K562 (cell line): ENCODE results near the gene SIX3. TPM values are rescaled to one million over a fixed set of nuclear protein-coding genes. Genes with fewer than 3 reads are reported as not detected.

Experiments
- ATAC-seq: fragments of 200-7000 bp; cut with Tn5 transposase; 3 replicates; pipeline ENCODE4 v1.9.1; 2020; ENCODE audit warnings: moderate library complexity
- BruUV-seq: library from RNA; stranded (reverse); fragments of 400-500 nt; replicated peaks from 2 replicates; lab custom pipeline; 2021; lab: Mats Ljungman, UMichigan
- CTCF ChIA-PET: fragments of 300-600 bp; formaldehyde crosslinking; extraction: SDS; loops from one replicate; lab custom pipeline; 2021; ENCODE audit warnings: low intra/inter-chr PET ratio; lab: Yijun Ruan, JAX
- POLR2A ChIA-PET: fragments of 300-600, 350-650 bp; sonication (Branson Sonifier 250); formaldehyde crosslinking; extraction: SDS; loops from one replicate; lab custom pipeline; 2021; ENCODE audit warnings: antibody characterized with exemption, inconsistent platforms; lab: Yijun Ruan, JAX
- DNase-seq, 4 experiments: peaks; one replicate each; pipeline versions ENCODE4 v3.0.0 to v3.0.0-alpha.2; 2011 to 2018; ENCODE audit warnings: low spot score in 3 of 4, mixed read lengths in 3 of 4; ENCODE audit errors: extremely low read depth in 1 of 4
- FAIRE-seq: peaks from 2 replicates; lab custom pipeline; 2011; peaks lifted over from hg19 to GRCh38; lab: Jason Lieb, UNC
- H2AFZ ChIP-seq: 2 replicates; pipeline ENCODE4 v1.6.0; 2011; ENCODE audit warnings: low read depth, low read length, control low read depth, inconsistent platforms
- H3K27ac ChIP-seq: fragments of 200-600 bp; 3 replicates; pipeline ENCODE4 v1.8.0; 2011; ENCODE audit warnings: low read depth, mild to moderate bottlenecking, control low read depth, inconsistent platforms, low read length, moderate library complexity, mixed read lengths; ENCODE audit errors: extremely low read depth
- H3K27me3 ChIP-seq, 2 experiments: fragments of 300-600 bp in 1 of 2; 2 replicates in 1 of 2; 3 replicates in 1 of 2; pipeline versions ENCODE4 v1.6.0 to v1.8.0; 2011; ENCODE audit warnings: inconsistent platforms in 2 of 2, low read length in 2 of 2, mild to moderate bottlenecking in 1 of 2, mixed read lengths in 1 of 2, moderate library complexity in 1 of 2; ENCODE audit not compliant: control insufficient read depth in 2 of 2, insufficient read depth in 2 of 2
- H3K36me3 ChIP-seq: fragments of 300-600 bp; 3 replicates; pipeline ENCODE4 v1.8.0; 2011; ENCODE audit warnings: mild to moderate bottlenecking, low read length, inconsistent platforms; ENCODE audit not compliant: control insufficient read depth, insufficient read depth
- H3K4me1 ChIP-seq, 2 experiments: fragments of 200-600 bp in 1 of 2; replicated peaks in 1 of 2; 2 replicates in 1 of 2; 3 replicates in 1 of 2; pipeline versions ENCODE4 v1.5.1 to v1.8.0; 2011; ENCODE audit warnings: inconsistent platforms in 2 of 2, low read length in 2 of 2, mild to moderate bottlenecking in 1 of 2, mixed read lengths in 1 of 2, moderate library complexity in 1 of 2; ENCODE audit not compliant: control insufficient read depth in 2 of 2, insufficient read depth in 2 of 2
- H3K4me2 ChIP-seq: 2 replicates; pipeline ENCODE4 v1.6.1; 2011; ENCODE audit warnings: low read length, control low read depth, inconsistent platforms, mixed read lengths; ENCODE audit not compliant: insufficient read depth
- H3K4me3 ChIP-seq: fragments of 200-600 bp; sonication (generic), shearing (Covaris generic); 2 replicates; pipeline ENCODE4 v1.5.1; 2016; ENCODE audit warnings: control low read depth, inconsistent platforms
- H3K79me2 ChIP-seq: fragments of 200-600 bp; 3 replicates; pipeline ENCODE4 v1.8.0; 2011; ENCODE audit warnings: low read length, inconsistent platforms; ENCODE audit not compliant: control insufficient read depth, insufficient read depth
- H3K9ac ChIP-seq, 2 experiments: 2 replicates each; pipeline versions ENCODE4 v1.6.0 to v1.6.1; 2011; ENCODE audit warnings: low read depth in 2 of 2, low read length in 2 of 2, control low read depth in 1 of 2, inconsistent platforms in 1 of 2, mild to moderate bottlenecking in 1 of 2, mixed read lengths in 1 of 2; ENCODE audit not compliant: insufficient read depth in 1 of 2
- H3K9me1 ChIP-seq: one replicate; pipeline ENCODE4 v1.6.0; 2011; ENCODE audit warnings: inconsistent platforms, mild to moderate bottlenecking, low read length, moderate library complexity; ENCODE audit not compliant: control insufficient read depth, insufficient read depth
- H3K9me3 ChIP-seq: replicated peaks from 2 replicates; pipeline ENCODE4 v1.5.1; 2011; ENCODE audit warnings: low read depth, low read length, inconsistent platforms; ENCODE audit not compliant: control insufficient read depth, insufficient read depth
- H4K20me1 ChIP-seq: replicated peaks from 2 replicates; pipeline ENCODE4 v1.6.1; 2011; ENCODE audit warnings: low read length, inconsistent platforms, mixed read lengths; ENCODE audit not compliant: control insufficient read depth, insufficient read depth
- DMBX1 ChIP-seq: fragments of 250-450 bp; sonication (Bioruptor Pico); IDR thresholded peaks from 2 replicates; pipeline ENCODE4 v1.8.0; 2022; ENCODE audit warnings: inconsistent platforms, mild to moderate bottlenecking, moderate library complexity, borderline replicate concordance
- EP400 ChIP-seq: fragments of 450-650 bp; IDR thresholded peaks from 2 replicates; pipeline ENCODE4 v1.6.1; 2017; ENCODE audit warnings: antibody characterized with exemption, mild to moderate bottlenecking, moderate library complexity
- JUNB ChIP-seq: fragments of 450-650 bp; formaldehyde crosslinking; conservative IDR thresholded peaks from 2 replicates; pipeline ENCODE4 v1.4.0; 2020; ENCODE audit warnings: mild to moderate bottlenecking
- KDM2B ChIP-seq: fragments of 250-450 bp; sonication (Bioruptor Pico); IDR thresholded peaks from 2 replicates; pipeline ENCODE4 v1.8.0; 2021; ENCODE audit warnings: mild to moderate bottlenecking, moderate library complexity
- MLX ChIP-seq, 2 experiments: fragments of 450-650 bp in 1 of 2; sonication (generic) in 1 of 2; formaldehyde crosslinking; conservative IDR thresholded peaks; 2 replicates each; pipeline versions ENCODE4 v1.4.0 to v1.8.1; 2020 to 2022; ENCODE audit warnings: mild to moderate bottlenecking in 1 of 2, missing genetic modification reagents in 1 of 2
- MTA1 ChIP-seq: fragments of 450-650 bp; IDR thresholded peaks from 2 replicates; pipeline ENCODE4 v1.6.1; 2017; ENCODE audit warnings: borderline replicate concordance
- POLR3G ChIP-seq: IDR thresholded peaks from 2 replicates; pipeline ENCODE4 v1.6.1; 2011; ENCODE audit not compliant: insufficient read length, insufficient replicate concordance; ENCODE audit errors: extremely low read depth
- PYGO2 ChIP-seq: fragments of 450-650 bp; IDR thresholded peaks from 2 replicates; pipeline ENCODE4 v1.6.1; 2016; ENCODE audit warnings: mild to moderate bottlenecking, missing genetic modification characterization, moderate library complexity, missing compliant biosample characterization
- RAD21 ChIP-seq, 2 experiments: fragments of 250-450 bp in 1 of 2; fragments of 450-650 bp in 1 of 2; sonication (Bioruptor Pico) in 1 of 2; formaldehyde crosslinking in 1 of 2; IDR thresholded peaks in 1 of 2; conservative IDR thresholded peaks in 1 of 2; 2 replicates each; pipeline versions ENCODE4 v1.4.0 to v1.8.0; 2020 to 2022; ENCODE audit warnings: mild to moderate bottlenecking in 2 of 2, moderate library complexity in 1 of 2
- SAP30 ChIP-seq: fragments of 200-600 bp; sonication (generic); IDR thresholded peaks from 2 replicates; pipeline ENCODE4 v1.6.1; 2012; ENCODE audit warnings: borderline replicate concordance, low read depth, mild to moderate bottlenecking, moderate library complexity, low read length, control low read depth, inconsistent platforms; ENCODE audit not compliant: insufficient read depth, poor library complexity, severe bottlenecking
- ZBTB49 ChIP-seq: sonication (generic); formaldehyde crosslinking; IDR thresholded peaks from 2 replicates; pipeline ENCODE4 v1.8.0; 2022; ENCODE audit warnings: missing genetic modification reagents, mild to moderate bottlenecking, borderline replicate concordance
- ZNF165 ChIP-seq: fragments of 250-450 bp; sonication (Bioruptor Pico); IDR thresholded peaks from 2 replicates; pipeline ENCODE4 v1.4.0; 2020; ENCODE audit warnings: borderline replicate concordance
- ZNF253 ChIP-seq: fragments of 250-450 bp; sonication (Bioruptor Pico); conservative IDR thresholded peaks from 2 replicates; pipeline ENCODE4 v1.6.1; 2021; ENCODE audit warnings: mild to moderate bottlenecking
- ZNF436 ChIP-seq: fragments of 250-450, 450-650 bp; sonication (Bioruptor Pico); formaldehyde crosslinking; IDR thresholded peaks from 2 replicates; pipeline ENCODE4 v1.7.0; 2020; ENCODE audit warnings: mild to moderate bottlenecking
- ZNF75A ChIP-seq: fragments of 450-650 bp; formaldehyde crosslinking; IDR thresholded peaks from 2 replicates; pipeline ENCODE4 v1.4.0; 2020; ENCODE audit warnings: mild to moderate bottlenecking
- ZZZ3 ChIP-seq: fragments of 450-650 bp; IDR thresholded peaks from 2 replicates; pipeline ENCODE4 v1.6.1; 2016; ENCODE audit warnings: antibody characterized with exemption, mild to moderate bottlenecking, moderate library complexity
- WGBS: fragments of 100-300 bp; shearing (Covaris generic); methylation state at CpG from one replicate; pipeline ENCODE4 v1.1.6; 2016; ENCODE audit warnings: low coverage, mixed read lengths; ENCODE audit not compliant: insufficient coverage; ENCODE audit errors: missing lambda C conversion rate; 5-methylcytosine and 5-hydroxymethylcytosine counted together
- in situ Hi-C: fragments of 300-500 bp; cut with MboI; formaldehyde crosslinking; loops from 4 replicates; pipeline ENCODE4 v1.15.0; 2018; ENCODE audit warnings: inconsistent platforms, mixed read lengths
- intact Hi-C: fragments of 100-400 bp; cut with micrococcal nuclease; formaldehyde crosslinking; loops from 2 replicates; pipeline ENCODE4 v1.14.2; 2022
- polyA plus RNA-seq, 8 experiments: library from polyadenylated mRNA; depleted of rRNA in 4 of 8; stranded (reverse) in 5 of 8; unstranded in 3 of 8; fragments of >200 nt; fragmentation: Nextera tagmentation in 2 of 8; fragmentation: Illumina TruSeq in 1 of 8; extraction: Ambion mirVana in 2 of 8; extraction: Trizol in 1 of 8; gene quantifications; 2 replicates each; pipeline versions ENCODE4 v1.2.1 to v1.2.3, GENCODE V29; 2011 to 2014; ENCODE audit warnings: inconsistent platforms in 1 of 8, missing spikeins in 1 of 8
- total RNA-seq, 7 experiments: library from RNA; depleted of rRNA in 6 of 7; stranded (reverse); fragments of >200 nt in 6 of 7; fragmentation: Illumina TruSeq in 2 of 7; extraction: Trizol in 2 of 7; gene quantifications; 2 replicates each; pipeline versions ENCODE4 v1.2.1 to v1.2.3, GENCODE V29; 2011 to 2021; ENCODE audit warnings: low replicate concordance in 1 of 7

The SIX3 gene
- total and polyA plus RNA-seq, 9 of the 15 experiments (the other 6 are each of a cell fraction or from before 2014, with no cell fraction given) = not detected

DNA sequence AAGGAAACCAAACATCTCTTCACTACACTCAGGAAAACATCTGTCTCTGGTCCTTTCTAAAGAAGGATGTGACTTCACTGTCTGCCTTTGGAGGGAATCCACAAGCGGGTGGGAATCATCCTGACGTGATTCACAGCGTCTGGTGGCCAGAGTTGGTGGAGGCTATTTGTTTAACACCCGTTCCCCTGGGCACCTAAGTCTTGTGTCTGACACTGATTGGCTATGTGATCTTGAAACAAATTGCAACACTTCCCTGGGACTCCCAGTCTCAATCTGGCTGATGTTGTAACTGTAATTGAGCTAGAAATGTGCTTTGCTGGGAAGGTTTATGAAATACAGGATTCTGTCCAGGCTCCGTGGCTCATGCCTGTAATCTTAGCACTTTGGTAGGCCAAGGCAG, 28.8 kb upstream of the SIX3 start:
- CTCF ChIA-PET = no interaction called here
- Histone ChIP-seq H3K4me1 (no peaks in the 10 kb centered on the region), H2AFZ (no peak overlapping the region), H3K4me2 (no peak overlapping the region), H3K79me2 (no peaks in the 10 kb centered on the region), H3K36me3 (no peaks in the 10 kb centered on the region), H3K27me3 (peaks cover 0 to 16% of the 10 kb centered on the region in 2 experiments; a peak in 3 of 5 replicates), H4K20me1 (no peaks in the 10 kb centered on the region), H3K9me3 (no peaks in the 10 kb centered on the region), H3K27ac (no peak overlapping the region), H3K4me3 (no peak overlapping the region), H3K9me1 (no peaks in the 10 kb centered on the region), H3K9ac (no peak overlapping the region)
- ATAC-seq (no peak), FAIRE-seq (no peak), DNase-seq (no peak)
- no TSS peak for BruUV-seq
- 2% methylated on average over 5 of the region's 5 CpGs for WGBS
- in situ Hi-C loops (no loop called here), intact Hi-C loops (no loop called here)
- POLR2A ChIA-PET = interaction anchor here (0.8 kb wide), 1 partner anchor 52 kb away, joined by 3 read pairs; no protein-coding TSS in a partner anchor
- no peak for TF ChIP-seq KDM2B (CRISPR knock-in tag)
- TF ChIP-seq SAP30 = no peak
- no peak for TF ChIP-seq MLX (CRISPR knock-in tag; conservative IDR thresholded peaks at IDR 0.05)
- TF ChIP-seq ZBTB49 (CRISPR knock-in tag) = no peak
- no peak for TF ChIP-seq ZZZ3
- no peak for TF ChIP-seq RAD21 (CRISPR knock-in tag; conservative IDR thresholded peaks at IDR 0.05 in 1 of 2, IDR thresholded peaks at IDR 0.05 in 1 of 2)
- no peak for TF ChIP-seq ZNF436 (CRISPR knock-in tag)
- no peak for TF ChIP-seq JUNB (CRISPR knock-in tag)
- no peak for TF ChIP-seq EP400
- TF ChIP-seq ZNF253 (CRISPR knock-in tag) = no peak
- no peak for TF ChIP-seq PYGO2
- no peak for TF ChIP-seq DMBX1 (CRISPR knock-in tag)
- no peak for TF ChIP-seq POLR3G
- TF ChIP-seq ZNF75A (CRISPR knock-in tag) = no peak
- no peak for TF ChIP-seq MTA1
- TF ChIP-seq ZNF165 = no peak
